T-cell (primary cell): ENCODE measurements around the gene RALY. TPM values are rescaled to one million over a fixed set of nuclear protein-coding genes. Genes with fewer than 3 reads are reported as not detected.

Source experiments
- ATAC-seq, 4 experiments: fragments of 200-7000 bp in 3 of 4; fragments of 150-1000 bp in 1 of 4; cut with Tn5 transposase; replicated peaks in 1 of 4; 1 replicate in 3 of 4; 2 replicates in 1 of 4; pipeline ENCODE4 v1.10.0; 2021; ENCODE audit warnings: moderate library complexity in 3 of 4, mild to moderate bottlenecking in 2 of 4, moderate number of reproducible peaks in 1 of 4
- CTCF ChIA-PET, 2 donors: fragments of 300-600 bp; sonication (Branson Sonifier 250); formaldehyde crosslinking; loops; one replicate each; lab custom pipeline; 2022; ENCODE audit warnings: antibody characterized with exemption in 2 of 2; lab: Charles Lee
- POLR2A ChIA-PET, 2 donors: fragments of 300-600 bp; sonication (Branson Sonifier 250); formaldehyde crosslinking; loops; one replicate each; lab custom pipeline; 2022; ENCODE audit warnings: antibody characterized with exemption in 2 of 2; lab: Charles Lee
- DNase-seq, 35 experiments: peaks; one replicate each; pipeline versions ENCODE4 v3.0.0 to v3.0.0-alpha.2; 2013 to 2023
- H3K27ac ChIP-seq: one replicate; pipeline ENCODE4 v1.5.1; 2013; ENCODE audit warnings: low read length
- H3K27me3 ChIP-seq, 2 experiments: replicated peaks in 1 of 2; 1 replicate in 1 of 2; 2 replicates in 1 of 2; pipeline versions ENCODE4 v1.6.1 to v1.7.0; 2013; ENCODE audit warnings: low read length in 1 of 2, mixed read lengths in 1 of 2; ENCODE audit not compliant: control insufficient read depth in 2 of 2, insufficient read depth in 2 of 2; ENCODE audit errors: extremely low read depth in 1 of 2
- H3K36me3 ChIP-seq, 2 donors: 1 replicate in 1 of 2; 2 replicates in 1 of 2; pipeline versions ENCODE4 v1.6.1 to v1.7.0; 2013; ENCODE audit warnings: low read length in 1 of 2; ENCODE audit not compliant: control insufficient read depth in 2 of 2, insufficient read depth in 1 of 2; ENCODE audit errors: extremely low read depth in 1 of 2
- H3K4me1 ChIP-seq, 2 experiments: 1 replicate in 1 of 2; 2 replicates in 1 of 2; pipeline versions ENCODE4 v1.6.1 to v1.7.0; 2013; ENCODE audit warnings: low read length in 2 of 2, mixed read lengths in 1 of 2; ENCODE audit not compliant: insufficient read depth in 2 of 2, control insufficient read depth in 1 of 2; ENCODE audit errors: extremely low read depth in 1 of 2
- H3K4me3 ChIP-seq, 2 donors: 1 replicate in 1 of 2; 2 replicates in 1 of 2; pipeline versions ENCODE4 v1.5.1 to v1.7.0; 2013; ENCODE audit warnings: mild to moderate bottlenecking in 2 of 2, low read length in 1 of 2, moderate library complexity in 1 of 2; ENCODE audit not compliant: control insufficient read depth in 1 of 2; ENCODE audit errors: extremely low read depth in 1 of 2
- H3K9me3 ChIP-seq: 2 replicates; pipeline ENCODE4 v1.7.0; 2013
- H3K27ac Mint-ChIP-seq, 2 donors: one replicate each; pipeline ENCODE4 v1.8.0; 2020 to 2021; ENCODE audit warnings: mild to moderate bottlenecking in 2 of 2, mixed read lengths in 2 of 2
- H3K27me3 Mint-ChIP-seq, 2 donors: one replicate each; pipeline ENCODE4 v1.8.0; 2021 to 2022; ENCODE audit warnings: mixed read lengths in 2 of 2
- H3K36me3 Mint-ChIP-seq: one replicate; pipeline ENCODE4 v1.8.0; 2021; ENCODE audit warnings: mixed read lengths
- H3K4me1 Mint-ChIP-seq, 3 donors: one replicate each; pipeline ENCODE4 v1.8.0; 2020 to 2022; ENCODE audit warnings: mixed read lengths in 3 of 3, mild to moderate bottlenecking in 1 of 3
- H3K4me3 Mint-ChIP-seq, 3 donors: one replicate each; pipeline ENCODE4 v1.8.0; 2020 to 2022; ENCODE audit warnings: mild to moderate bottlenecking in 3 of 3, mixed read lengths in 3 of 3, moderate library complexity in 3 of 3
- H3K9me3 Mint-ChIP-seq, 3 donors: one replicate each; pipeline ENCODE4 v1.8.0; 2020 to 2022; ENCODE audit warnings: mixed read lengths in 3 of 3
- WGBS: methylation state at CpG from one replicate; pipeline ENCODE4 v1.1.5; 2013; ENCODE audit warnings: missing lambda C conversion rate; ENCODE audit not compliant: insufficient coverage; 5-methylcytosine and 5-hydroxymethylcytosine counted together
- total RNA-seq, 35 experiments: library from RNA in 6 of 35; stranded (reverse) in 6 of 35; fragments of 120-200 nt in 1 of 35; gene quantifications; one replicate each; pipeline versions ENCODE4 v1.2.1 to v1.2.4 and lab custom pipeline; 2013 to 2026

The RALY gene
- total RNA-seq (100 to 1,000 TPM; 110 to 126 (median 125) TPM), total RNA-seq (lab: John Stamatoyannopoulos, UW) (112 to 174 (median 141) reads per million in 29 experiments)
- total RNA-seq (2013): 87.3 TPM

- Histone ChIP-seq H3K27ac (peak within 1 kb of the TSS; percentile 88), H3K27me3 (no peaks in the 10 kb centered on the region), H3K36me3 (peaks cover 0 to 3% of the 10 kb centered on the region in 2 donors), H3K4me1 (peaks cover 30 to 44% of the 10 kb centered on the region in 2 experiments), H3K4me3 (peak within 1 kb of the TSS; percentile 90 to 99), H3K9me3 (no peaks in the 10 kb centered on the region)
- WGBS: under 1% methylated on average over 52 of the region's 72 CpGs
- Mint-ChIP-seq H3K4me3 (peak within 1 kb of the TSS; percentile 93 to 97 (median 94)), H3K9me3 (no peaks in the 10 kb centered on the region), H3K4me1 (peaks cover 65 to 71% (median 67%) of the 10 kb centered on the region in 3 donors), H3K27me3 (no peaks in the 10 kb centered on the region), H3K27ac (peak within 1 kb of the TSS; percentile 97 to 99), H3K36me3 (peaks cover 4% of the 10 kb centered on the region)
- ChIA-PET CTCF (interaction anchor here in 1 of 2 donors (0.6 to 1.2 kb wide), 6 partner anchors 11 to 119 kb away, joined by 3 to 5 read pairs (median 3); no protein-coding TSS in a partner anchor), POLR2A (interaction anchor here (0.6 to 1.3 kb wide), 8 partner anchors 11 to 592 kb away, joined by 3 to 18 read pairs (median 6); partner anchors contain the start of genes CHMP4B (in 1 of the 2) and EIF2S2 (in 1 of the 2))
- ATAC-seq (peak; percentile 73 to 81 (median 75)), DNase-seq (peak; percentile 84 to 96 (median 94))
Observed at GRCh38 chr20:33993576-33994221, at the start of gene RALY. RALY (plus strand) TSS chr20:33993911; CDS start chr20:34072075, 78,164 bp downstream.

DNA sequence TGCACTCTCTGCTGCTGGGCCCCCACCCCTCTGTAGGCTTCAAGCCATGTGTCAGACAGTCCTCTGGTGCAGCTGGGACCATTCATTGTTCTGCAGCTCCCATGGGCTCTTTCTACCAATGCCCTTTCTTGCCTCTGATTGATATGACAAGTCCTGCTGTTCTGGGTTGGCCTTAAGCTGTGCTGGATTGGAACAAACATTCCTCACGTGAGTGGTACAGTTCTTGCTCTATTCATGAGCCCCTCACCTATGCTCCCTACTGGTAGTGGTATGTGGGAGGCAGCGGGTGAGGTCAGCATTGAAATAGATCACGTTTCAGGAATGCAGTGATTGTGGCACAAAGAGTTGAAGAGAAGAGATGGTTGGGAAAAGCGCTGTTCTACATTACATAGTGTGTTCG, 48.8 kb upstream of the RALY start:
- Mint-ChIP-seq H3K4me3 (no peak overlapping the region), H3K36me3 (peaks cover 5% of the 10 kb centered on the region), H3K4me1 (no peaks in the 10 kb centered on the region), H3K9me3 (peaks cover 6 to 23% (median 12%) of the 10 kb centered on the region in 3 donors), H3K27me3 (peaks cover 0 to 3% of the 10 kb centered on the region in 2 donors), H3K27ac (no peak overlapping the region)
- Histone ChIP-seq H3K4me3 (no peak overlapping the region), H3K4me1 (no peaks in the 10 kb centered on the region), H3K9me3 (peaks cover 4% of the 10 kb centered on the region), H3K27ac (no peak overlapping the region), H3K36me3 (no peaks in the 10 kb centered on the region), H3K27me3 (peaks cover 0 to 12% of the 10 kb centered on the region in 2 experiments)
- WGBS: 100% methylated on average over 2 of the region's 5 CpGs
- ChIA-PET POLR2A (interaction anchor here in 1 of 2 donors (0.6 kb wide), 1 partner anchor 105 kb away, joined by 3 read pairs; no protein-coding TSS in a partner anchor), CTCF (interaction anchor here in 1 of 2 donors (0.7 kb wide), 2 partner anchors 10 to 143 kb away, joined by 3 to 6 read pairs; no protein-coding TSS in a partner anchor)
- ATAC-seq (no peak), DNase-seq (no peak)

DNA sequence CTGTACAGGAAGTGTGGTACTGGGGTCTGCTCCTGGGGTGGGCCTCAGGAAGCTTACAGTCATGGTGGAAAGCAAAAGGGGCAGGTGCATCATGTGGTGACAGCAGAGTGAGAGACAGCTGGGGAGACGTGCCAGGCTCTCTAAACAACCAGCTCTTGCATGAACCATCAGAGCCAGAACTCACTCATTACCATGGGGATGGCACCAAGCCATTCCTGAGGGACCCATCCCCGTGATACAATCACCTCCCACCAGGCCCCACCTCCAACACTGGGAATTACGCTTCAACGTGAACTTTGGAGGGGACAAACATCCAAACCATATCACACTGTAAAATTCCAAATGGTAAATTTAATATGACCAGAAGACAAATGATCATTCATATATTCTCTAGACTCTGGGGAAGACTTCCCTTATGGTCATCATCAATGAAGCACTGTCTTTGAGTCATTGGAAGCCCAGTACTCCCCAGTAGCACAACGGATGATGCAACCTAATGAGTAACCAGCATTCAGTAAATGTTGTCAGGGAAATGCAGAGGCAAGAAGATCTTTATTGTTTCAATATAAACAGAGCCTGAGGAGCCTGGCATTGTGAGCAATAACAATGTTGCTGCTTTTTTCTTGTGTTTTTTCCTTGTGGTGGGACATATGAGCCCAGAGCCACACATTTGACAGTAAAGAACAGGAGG, 48.2 kb upstream of the RALY start:
- no peaks in the 10 kb centered on the region for H3K36me3 ChIP-seq
- no peak overlapping the region for H3K27ac ChIP-seq
- ATAC-seq (no peak), DNase-seq (no peak)
- ChIA-PET POLR2A (interaction anchor here in 1 of 2 donors (0.6 kb wide), 1 partner anchor 106 kb away, joined by 3 read pairs; no protein-coding TSS in a partner anchor), CTCF (no interaction called here)
- Mint-ChIP-seq H3K4me3 (no peak overlapping the region), H3K9me3 (peaks cover 6 to 24% (median 13%) of the 10 kb centered on the region in 3 donors), H3K27ac (no peak overlapping the region), H3K4me1 (no peaks in the 10 kb centered on the region), H3K36me3 (peaks cover 5% of the 10 kb centered on the region), H3K27me3 (peaks cover under 1 to 3% of the 10 kb centered on the region in 2 donors)
- H3K9me3 ChIP-seq: peaks cover 4% of the 10 kb centered on the region
- H3K27me3 ChIP-seq: peaks cover 0 to 12% of the 10 kb centered on the region in 2 experiments
- H3K4me3 ChIP-seq: no peak overlapping the region
- WGBS: 75% methylated on average over 2 of the region's 5 CpGs
- no peaks in the 10 kb centered on the region for H3K4me1 ChIP-seq

DNA sequence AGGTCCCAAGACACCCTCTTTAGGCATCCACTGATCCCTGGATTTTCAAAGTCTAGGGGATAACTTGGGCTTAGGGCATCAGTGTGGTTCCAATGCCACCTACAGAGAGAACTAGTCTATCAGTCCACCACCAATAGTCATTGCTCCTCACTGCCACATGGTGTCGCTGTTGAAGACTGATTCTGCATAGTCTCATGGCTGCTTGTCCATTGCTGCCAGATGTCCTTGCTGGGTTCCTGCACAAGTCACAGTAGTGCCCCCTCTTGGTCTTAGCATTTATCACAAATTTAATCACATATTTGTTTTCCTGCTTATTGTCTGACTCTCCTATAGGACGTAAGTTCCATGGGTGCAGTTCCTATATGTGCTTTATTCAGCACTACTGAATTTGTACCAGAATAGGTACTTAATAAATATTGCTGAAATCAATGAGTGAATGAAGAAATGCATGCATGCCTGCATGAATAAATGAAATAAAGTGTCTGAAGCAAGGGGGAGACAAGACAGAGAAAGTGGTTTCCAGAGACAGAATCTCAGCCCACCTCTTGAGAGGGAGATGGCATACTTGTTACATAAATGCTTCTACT, 45.9 kb upstream of the RALY start:
- no peak overlapping the region for H3K27ac Mint-ChIP-seq
- Histone ChIP-seq H3K27me3 (peaks cover 0 to 12% of the 10 kb centered on the region in 2 experiments), H3K4me3 (no peak overlapping the region), H3K27ac (no peak overlapping the region), H3K36me3 (no peaks in the 10 kb centered on the region), H3K9me3 (peaks cover 4% of the 10 kb centered on the region), H3K4me1 (no peaks in the 10 kb centered on the region)
- 0% methylated on average over 1 of the region's 2 CpGs for WGBS
- peaks cover 5% of the 10 kb centered on the region for H3K36me3 Mint-ChIP-seq
- DNase-seq (peak in 27 of 35 experiments; percentile 7 to 69 (median 21)), ATAC-seq (no peak)
- ChIA-PET CTCF (no interaction called here), POLR2A (no interaction called here)
- H3K4me1 Mint-ChIP-seq: no peaks in the 10 kb centered on the region
- peaks cover 6 to 30% (median 15%) of the 10 kb centered on the region in 3 donors for H3K9me3 Mint-ChIP-seq
- no peak overlapping the region for H3K4me3 Mint-ChIP-seq
- H3K27me3 Mint-ChIP-seq: peaks cover 8 to 15% of the 10 kb centered on the region in 2 donors

- Mint-ChIP-seq H3K9me3 (peaks cover 6 to 30% (median 15%) of the 10 kb centered on the region in 3 donors), H3K36me3 (peaks cover 5% of the 10 kb centered on the region), H3K4me1 (no peaks in the 10 kb centered on the region), H3K4me3 (no peak overlapping the region), H3K27ac (no peak overlapping the region), H3K27me3 (peaks cover 13 to 18% of the 10 kb centered on the region in 2 donors)
- Histone ChIP-seq H3K27ac (no peak overlapping the region), H3K9me3 (peaks cover 4% of the 10 kb centered on the region), H3K27me3 (peaks cover 0 to 12% of the 10 kb centered on the region in 2 experiments), H3K4me3 (no peak overlapping the region), H3K36me3 (no peaks in the 10 kb centered on the region), H3K4me1 (no peaks in the 10 kb centered on the region)
- ChIA-PET CTCF (no interaction called here), POLR2A (no interaction called here)
- DNase-seq: no peak
- ATAC-seq: no peak
- 71% methylated on average over 1 of the region's 2 CpGs for WGBS
Observed at GRCh38 chr20:33948480-33948879, 45.2 kb upstream of the RALY start.

- Histone ChIP-seq H3K27ac (no peak overlapping the region), H3K36me3 (no peaks in the 10 kb centered on the region), H3K27me3 (peaks cover 0 to 16% of the 10 kb centered on the region in 2 experiments), H3K4me3 (no peak overlapping the region), H3K9me3 (peaks cover 4% of the 10 kb centered on the region), H3K4me1 (no peaks in the 10 kb centered on the region)
- ATAC-seq (no peak), DNase-seq (no peak)
- no peaks in the 10 kb centered on the region for H3K4me1 Mint-ChIP-seq
- no peak overlapping the region for H3K4me3 Mint-ChIP-seq
- ChIA-PET POLR2A (no interaction called here), CTCF (no interaction called here)
- H3K27ac Mint-ChIP-seq: no peak overlapping the region
- H3K36me3 Mint-ChIP-seq: peaks cover 5% of the 10 kb centered on the region
- H3K9me3 Mint-ChIP-seq: peaks cover 6 to 30% (median 15%) of the 10 kb centered on the region in 3 donors
- peaks cover 16 to 22% of the 10 kb centered on the region in 2 donors for H3K27me3 Mint-ChIP-seq
Observed at GRCh38 chr20:33951171-33951570, 42.5 kb upstream of the RALY start.
